ENCODE results near the gene KPNA6. TPM values are rescaled to one million over a fixed set of nuclear protein-coding genes. Genes with fewer than 3 reads are reported as not detected.
"Not testable (repeated sequence)": the region's sequence is repeated elsewhere in the genome, so short reads cannot be mapped to it uniquely, and the experiment has no call there.

Gene KPNA6
- total and polyA plus RNA-seq, 5 experiments from 2014 or later: 26.5 to 66.4 (median 31.9) TPM

DNA sequence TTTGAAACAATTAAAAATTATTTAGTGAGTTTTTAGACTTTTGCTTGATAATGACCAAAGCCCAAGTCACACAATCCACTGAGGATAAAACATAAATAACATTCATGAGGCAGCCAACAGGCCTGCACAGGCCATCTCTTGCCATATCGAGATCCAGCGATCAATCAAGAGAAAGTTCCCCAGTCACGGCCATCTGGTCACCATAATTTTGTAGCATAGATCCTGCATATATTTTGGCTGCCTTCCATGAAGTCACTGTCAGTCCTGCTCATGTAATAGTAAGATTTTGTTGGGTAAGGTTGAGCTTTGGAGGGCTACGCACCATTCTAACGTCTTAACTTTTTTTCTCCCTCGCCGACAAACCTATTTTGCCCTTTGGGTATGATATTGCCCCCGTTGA is 17.5 kb downstream of the KPNA6 start:
- Mint-ChIP-seq H3K9me3 (no peaks in the 10 kb centered on the region), H3K27ac (no peak overlapping the region), H3K4me3 (no peak overlapping the region), H3K36me3 (peaks cover 0 to 29% (median 0%) of the 10 kb centered on the region in 3 donors), H3K27me3 (no peaks in the 10 kb centered on the region), H3K4me1 (peaks cover 27 to 81% (median 71%) of the 10 kb centered on the region in 4 donors)
- DNase-seq (no peak), ATAC-seq (no peak)
- POLR2A ChIA-PET: interaction anchor here (0.6 to 0.8 kb wide), 2 partner anchors 17 to 264 kb away, joined by 4 read pairs; partner anchors contain the start of gene KPNA6

DNA sequence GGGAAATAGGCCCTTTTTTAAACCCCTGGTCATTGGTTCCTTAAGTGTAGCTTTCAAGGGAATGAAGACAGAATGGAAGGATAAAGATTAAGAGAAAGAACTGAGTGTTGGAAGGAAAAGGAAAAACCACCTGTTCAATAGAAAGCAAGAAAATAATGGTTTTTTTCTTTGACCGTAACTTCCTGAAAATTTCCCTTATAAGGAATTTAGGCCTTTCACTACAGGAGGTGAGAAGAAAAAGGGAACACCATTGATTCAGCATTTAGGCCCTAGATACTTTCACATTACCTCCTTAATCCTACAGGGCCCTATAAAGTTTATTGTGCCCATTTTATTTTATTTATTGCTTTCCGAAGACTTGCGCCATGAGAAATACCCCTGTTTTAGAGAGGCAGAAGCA is 18.9 kb downstream of the KPNA6 start:
- Mint-ChIP-seq H3K4me1 (peaks cover 22 to 69% (median 60%) of the 10 kb centered on the region in 4 donors), H3K27ac (peak overlapping the region in 3 of 10 donors; percentile 21 to 52 (median 33)), H3K27me3 (no peaks in the 10 kb centered on the region), H3K9me3 (no peaks in the 10 kb centered on the region), H3K4me3 (peak overlapping the region in 2 of 10 donors; percentile 8 to 18), H3K36me3 (peaks cover 0 to 38% (median 3%) of the 10 kb centered on the region in 3 donors)
- POLR2A ChIA-PET: interaction anchor here (0.6 kb wide), 1 partner anchor 138 kb away, joined by 6 read pairs; no protein-coding TSS in a partner anchor
- DNase-seq: no peak
- no peak for ATAC-seq

DNA sequence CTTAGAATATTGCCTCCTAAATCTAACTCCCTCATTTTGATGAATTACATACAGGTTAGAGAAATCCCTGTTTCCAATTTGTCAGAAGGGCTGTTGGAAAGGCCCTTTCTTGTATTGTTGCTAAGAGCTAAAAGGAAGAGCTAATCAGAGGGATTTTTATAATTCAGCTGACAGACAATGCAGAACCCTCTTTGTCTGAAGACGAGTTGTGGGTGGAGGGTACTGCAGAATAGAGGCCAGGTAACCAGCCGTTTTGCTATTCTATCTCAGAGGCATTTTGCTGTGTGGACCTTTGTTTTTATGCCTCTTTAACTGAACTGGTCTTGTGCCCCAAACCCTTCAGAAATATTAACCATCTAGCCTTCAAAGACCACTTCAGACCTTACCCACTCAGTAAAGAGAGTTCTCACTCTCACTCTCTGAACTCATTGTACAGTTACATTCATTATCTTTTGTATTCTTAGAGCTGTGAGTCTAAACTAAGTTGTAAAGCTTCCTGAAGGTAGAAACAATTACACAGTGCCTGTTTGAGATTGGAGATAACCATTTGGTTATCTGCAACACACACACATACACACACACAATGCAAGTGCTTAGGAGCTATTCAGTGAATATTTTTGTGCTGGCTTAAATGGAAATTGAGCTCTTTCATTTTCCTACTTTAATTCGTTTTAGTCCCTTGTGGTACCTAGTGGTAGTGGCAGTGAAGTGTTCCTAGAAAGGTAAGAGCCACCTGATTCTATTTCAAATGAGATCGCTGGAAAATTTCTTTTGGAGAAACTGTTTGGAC is 19.7 kb downstream of the KPNA6 start:
- no peaks in the 10 kb centered on the region for H3K9me3 Mint-ChIP-seq
- no peak for ATAC-seq
- POLR2A ChIA-PET: interaction anchor here (0.5 to 0.7 kb wide), 3 partner anchors 8 to 522 kb away, joined by 4 to 6 read pairs (median 5); no protein-coding TSS in a partner anchor
- DNase-seq: no peak
- H3K4me1 Mint-ChIP-seq: peaks cover 17 to 60% (median 51%) of the 10 kb centered on the region in 4 donors
- peak overlapping the region in 3 of 10 donors; percentile 18 to 39 (median 24) for H3K4me3 Mint-ChIP-seq
- H3K27me3 Mint-ChIP-seq: no peaks in the 10 kb centered on the region
- peaks cover 0 to 35% (median 3%) of the 10 kb centered on the region in 3 donors for H3K36me3 Mint-ChIP-seq
- H3K27ac Mint-ChIP-seq: peak overlapping the region in 6 of 10 donors; percentile 21 to 69 (median 42)

DNA sequence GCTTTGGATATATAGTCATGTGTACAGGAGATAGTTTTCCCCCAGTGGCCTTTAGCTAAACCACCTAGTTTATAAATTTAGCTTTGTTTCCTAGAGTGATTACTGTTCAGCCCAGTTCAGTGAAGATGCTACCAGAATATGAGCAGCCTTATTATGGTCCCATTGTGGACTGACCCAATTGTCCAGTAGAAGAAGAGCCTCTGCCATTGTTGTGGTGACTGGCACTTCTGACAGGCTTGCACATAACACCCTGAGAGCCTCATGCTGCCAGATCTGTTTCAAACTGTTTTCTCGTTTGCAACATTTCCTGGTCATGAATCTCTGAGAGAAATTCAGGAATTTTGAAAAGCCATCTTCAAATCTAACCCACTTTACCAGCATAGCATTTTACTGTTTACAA is 20.6 kb downstream of the KPNA6 start:
- Mint-ChIP-seq H3K27ac (peak overlapping the region in 4 of 10 donors; percentile 14 to 49 (median 22)), H3K9me3 (no peaks in the 10 kb centered on the region), H3K27me3 (no peaks in the 10 kb centered on the region), H3K4me3 (peak overlapping the region in 4 of 10 donors; percentile 20 to 33 (median 29)), H3K4me1 (peaks cover 15 to 53% (median 44%) of the 10 kb centered on the region in 4 donors), H3K36me3 (peaks cover 0 to 38% (median 3%) of the 10 kb centered on the region in 3 donors)
- ATAC-seq (no peak), DNase-seq (no peak)
- POLR2A ChIA-PET: interaction anchor here (0.5 to 0.7 kb wide), 2 partner anchors 95 to 521 kb away, joined by 4 to 5 read pairs; no protein-coding TSS in a partner anchor

DNA sequence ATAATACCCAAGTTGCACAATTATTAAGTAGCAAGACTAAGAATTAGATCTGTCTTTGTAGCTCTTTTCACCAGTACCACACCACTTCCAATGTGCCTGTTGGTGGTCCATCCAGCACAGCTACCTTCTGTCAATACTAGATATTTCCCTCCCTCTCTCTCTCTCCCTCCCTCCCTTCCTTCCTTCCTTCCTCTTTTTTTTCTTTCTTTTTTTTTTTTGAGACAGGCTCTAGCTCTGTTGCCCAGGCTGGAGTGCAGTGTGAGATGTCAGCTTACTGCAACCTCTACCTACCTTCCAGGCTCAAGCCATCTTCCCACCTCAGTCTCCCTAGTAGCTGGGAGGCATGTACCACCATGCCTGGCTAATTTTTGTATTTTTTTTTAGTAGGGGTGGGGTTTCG is 21.1 kb downstream of the KPNA6 start:
- Mint-ChIP-seq H3K4me3 (peak overlapping the region in 4 of 10 donors; percentile 31 to 45 (median 34)), H3K9me3 (no peaks in the 10 kb centered on the region), H3K27ac (peak overlapping the region in 6 of 10 donors; percentile 9 to 78 (median 29)), H3K4me1 (peaks cover 15 to 52% (median 43%) of the 10 kb centered on the region in 4 donors), H3K27me3 (no peaks in the 10 kb centered on the region), H3K36me3 (peaks cover 0 to 40% (median 3%) of the 10 kb centered on the region in 3 donors)
- POLR2A ChIA-PET: interaction anchor here (0.7 kb wide), 1 partner anchor 94 kb away, joined by 4 read pairs; no protein-coding TSS in a partner anchor
- no peak for ATAC-seq
- no peak for DNase-seq

DNA sequence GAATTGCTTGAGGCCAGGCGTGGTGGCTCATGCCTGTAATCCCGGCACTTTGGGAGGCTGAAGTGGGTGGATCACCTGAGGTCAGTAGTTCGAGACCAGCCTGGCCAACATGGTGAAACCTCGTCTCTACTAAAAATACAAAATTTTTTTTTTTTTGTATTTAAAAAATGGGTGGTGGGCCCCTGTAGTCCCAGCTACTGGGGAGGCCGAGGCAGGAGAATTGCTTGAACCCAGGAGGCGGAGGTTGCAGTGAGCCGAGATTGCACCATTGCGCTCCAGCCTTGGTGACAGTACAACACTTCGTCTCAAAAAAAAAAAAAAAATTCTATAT is 26.1 kb downstream of the KPNA6 start:
- not testable (repeated sequence) for H3K9me3 Mint-ChIP-seq
- POLR2A ChIA-PET: interaction anchor here (0.6 to 0.7 kb wide), 3 partner anchors 66 to 237 kb away, joined by 3 to 9 read pairs (median 3); partner anchors contain the start of gene CCDC28B

DNA sequence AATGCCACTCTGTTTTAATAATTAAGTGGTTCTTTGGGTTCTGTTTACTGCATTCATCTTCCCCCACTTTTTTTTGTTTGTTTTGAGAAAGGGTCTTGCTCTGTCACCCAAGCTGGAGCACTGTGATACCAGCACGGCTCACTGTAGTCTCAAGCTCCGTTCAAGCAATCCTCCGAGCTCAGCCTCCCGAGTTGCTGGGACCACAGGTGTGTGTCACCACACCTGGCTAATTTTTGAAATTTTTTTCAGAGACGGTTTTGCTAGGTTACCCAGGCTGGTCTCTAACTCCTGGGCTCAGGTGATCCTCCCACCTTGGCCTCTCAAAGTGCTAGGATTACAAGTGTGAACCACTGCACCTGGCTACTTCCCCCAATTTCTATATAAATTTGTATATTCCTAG is 29.3 kb downstream of the KPNA6 start:
- no peak overlapping the region for H3K4me3 Mint-ChIP-seq
- H3K4me1 Mint-ChIP-seq: peaks cover 23 to 59% (median 53%) of the 10 kb centered on the region in 4 donors
- ATAC-seq (no peak), DNase-seq (no peak)
- H3K36me3 Mint-ChIP-seq: peaks cover 0 to 51% (median 6%) of the 10 kb centered on the region in 3 donors
- POLR2A ChIA-PET: no interaction called here
- peak overlapping the region in 2 of 10 donors; percentile 35 to 66 for H3K27ac Mint-ChIP-seq
- no peaks in the 10 kb centered on the region for H3K27me3 Mint-ChIP-seq
- H3K9me3 Mint-ChIP-seq: no peaks in the 10 kb centered on the region

More for the DNA sequence above, 26.1 kb downstream of the KPNA6 start:
- H3K36me3 Mint-ChIP-seq: peaks cover 0 to 59% (median 8%) of the 10 kb centered on the region in 3 donors
- not testable (repeated sequence) for ATAC-seq, H3K4me3 Mint-ChIP-seq, DNase-seq, H3K27me3 Mint-ChIP-seq
- H3K27ac Mint-ChIP-seq: peak overlapping the region in 1 of 10 donors; percentile 21
- H3K4me1 Mint-ChIP-seq: peaks cover 13 to 45% (median 43%) of the 10 kb centered on the region in 4 donors

DNA sequence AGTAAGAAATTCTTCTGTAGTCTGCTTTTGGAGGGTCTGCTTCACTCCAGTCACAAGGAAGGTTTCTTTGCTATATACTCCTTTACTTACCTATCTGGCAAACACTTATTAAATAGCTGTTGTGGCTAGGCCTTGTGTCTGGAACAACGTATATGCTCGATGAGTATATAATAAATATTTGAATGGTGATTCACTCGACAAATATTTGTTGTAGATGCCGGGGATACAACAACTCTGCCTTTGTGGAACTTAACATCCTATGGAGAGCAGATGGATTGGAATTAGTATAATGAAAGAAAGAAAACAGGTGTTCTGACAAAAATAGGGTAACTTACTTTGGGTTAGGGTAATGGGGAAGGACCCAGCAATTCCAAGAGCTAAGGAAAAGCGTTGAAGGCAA is 31.1 kb downstream of the KPNA6 start:
- POLR2A ChIA-PET: interaction anchor here (0.6 to 1.1 kb wide), 3 partner anchors 28 to 68 kb away, joined by 3 to 5 read pairs (median 3); no protein-coding TSS in a partner anchor
- ATAC-seq: no peak
- H3K27me3 Mint-ChIP-seq: no peaks in the 10 kb centered on the region

DNA sequence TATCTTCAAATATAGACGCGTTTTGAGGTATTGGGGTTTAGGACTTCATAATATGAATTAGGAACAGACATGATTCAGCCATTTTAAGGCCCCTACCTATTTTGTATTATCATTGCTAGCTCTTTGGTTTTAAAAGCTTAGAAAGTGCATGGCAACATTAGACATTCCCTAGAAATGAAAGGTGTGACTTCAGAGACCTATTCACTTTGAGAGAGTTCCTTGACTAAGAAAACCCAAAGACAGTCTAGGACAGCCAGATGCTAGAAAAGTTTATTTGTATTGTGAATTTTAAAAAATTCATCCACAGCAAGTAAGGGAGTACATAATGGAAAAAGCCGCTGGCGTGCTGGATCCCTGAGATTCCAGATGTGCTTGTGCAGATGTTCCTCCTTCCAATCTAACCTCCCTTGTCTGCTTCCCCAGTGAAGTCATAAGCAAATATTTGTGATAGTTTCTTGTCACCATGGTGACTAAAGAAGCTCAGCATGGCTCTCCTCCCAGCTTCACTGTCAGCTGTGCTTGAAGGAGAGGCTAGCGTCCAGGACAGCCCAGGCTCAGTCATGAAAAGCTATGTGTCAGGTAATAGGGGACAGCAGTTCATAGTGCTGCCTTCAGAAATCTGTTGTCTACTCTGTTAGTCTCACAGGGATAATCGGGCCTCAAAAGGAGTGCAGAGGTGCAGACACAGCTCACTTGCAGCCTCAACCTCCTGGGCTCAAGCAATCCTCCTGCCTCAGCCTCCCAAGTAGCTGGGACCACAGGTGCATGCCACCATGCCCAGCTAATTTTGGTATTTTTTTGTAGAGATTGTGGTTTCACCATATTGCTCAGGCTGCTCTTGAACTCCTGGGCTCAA is 34.8 kb downstream of the KPNA6 start:
- H3K4me3 Mint-ChIP-seq: peak overlapping the region in 2 of 10 donors; percentile 20 to 30
- H3K27ac Mint-ChIP-seq: peak overlapping the region in 9 of 10 donors; percentile 4 to 87 (median 28)
- peaks cover 0 to 31% (median 14%) of the 10 kb centered on the region in 3 donors for H3K36me3 Mint-ChIP-seq
- peaks cover 22 to 68% (median 63%) of the 10 kb centered on the region in 4 donors for H3K4me1 Mint-ChIP-seq
- H3K27me3 Mint-ChIP-seq: no peaks in the 10 kb centered on the region
- DNase-seq (no peak), ATAC-seq (no peak)
- H3K9me3 Mint-ChIP-seq: peaks cover 0 to 10% (median 1%) of the 10 kb centered on the region in 9 donors
- POLR2A ChIA-PET: no interaction called here

More for the DNA sequence above, 31.1 kb downstream of the KPNA6 start:
- H3K4me3 Mint-ChIP-seq: peak overlapping the region in 2 of 10 donors; percentile 0 to 6
- no peak for DNase-seq
- H3K9me3 Mint-ChIP-seq: no peaks in the 10 kb centered on the region
- peaks cover 27 to 68% (median 65%) of the 10 kb centered on the region in 4 donors for H3K4me1 Mint-ChIP-seq
- H3K36me3 Mint-ChIP-seq: peaks cover 0 to 43% (median 6%) of the 10 kb centered on the region in 3 donors
- H3K27ac Mint-ChIP-seq: peak overlapping the region in 8 of 10 donors; percentile 2 to 60 (median 34)

DNA sequence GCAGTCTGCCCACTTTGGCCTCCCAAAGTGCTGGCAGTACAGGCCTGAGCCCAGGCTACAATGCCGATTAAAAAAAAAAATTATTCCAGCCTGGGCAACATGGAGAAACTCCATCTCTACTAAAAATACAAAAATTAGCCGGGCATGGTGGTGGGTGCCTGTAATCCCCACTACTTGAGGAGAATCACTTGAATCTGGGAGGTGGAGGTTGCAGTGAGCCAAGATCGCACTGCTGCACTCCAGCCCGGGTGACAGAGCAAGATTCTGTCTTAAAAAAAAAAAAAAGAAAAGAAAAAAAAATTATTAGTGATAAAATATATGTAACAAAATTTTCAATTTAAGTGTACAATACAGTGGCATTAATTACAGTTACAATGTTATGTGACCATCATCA is 35.4 kb downstream of the KPNA6 start:
- H3K27ac Mint-ChIP-seq: peak overlapping the region in 4 of 10 donors; percentile 4 to 81 (median 42)
- POLR2A ChIA-PET, DNase-seq, ATAC-seq, H3K4me3 Mint-ChIP-seq, H3K27me3 Mint-ChIP-seq: not testable (repeated sequence)
- H3K36me3 Mint-ChIP-seq: peaks cover 0 to 32% (median 20%) of the 10 kb centered on the region in 3 donors
- H3K4me1 Mint-ChIP-seq: peaks cover 20 to 63% (median 58%) of the 10 kb centered on the region in 4 donors
- peaks cover 0 to 16% (median 1%) of the 10 kb centered on the region in 9 donors for H3K9me3 Mint-ChIP-seq

DNA sequence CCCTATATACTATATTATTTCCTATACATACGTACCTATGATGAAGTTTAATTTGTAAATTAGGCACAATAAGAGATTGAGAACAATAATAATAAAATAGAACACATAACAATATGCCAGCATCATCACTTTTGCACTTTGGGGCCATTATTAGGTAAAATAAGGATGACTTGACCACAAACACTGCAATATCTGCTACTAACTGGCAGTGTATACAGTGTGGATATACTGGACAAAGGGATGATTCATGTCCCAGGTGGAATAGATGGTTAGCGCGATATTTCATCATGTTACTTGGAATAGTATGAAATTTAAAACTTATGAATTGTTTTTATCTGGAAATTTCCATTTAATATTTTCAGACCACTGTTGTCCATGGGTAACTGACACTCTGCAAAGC is 36.2 kb downstream of the KPNA6 start:
- Mint-ChIP-seq H3K4me3 (no peak overlapping the region), H3K36me3 (peaks cover 0 to 34% (median 26%) of the 10 kb centered on the region in 3 donors), H3K27me3 (no peaks in the 10 kb centered on the region), H3K4me1 (peaks cover 14 to 59% (median 50%) of the 10 kb centered on the region in 4 donors), H3K27ac (peak overlapping the region in 4 of 10 donors; percentile 4 to 8 (median 6)), H3K9me3 (peaks cover 0 to 24% (median 5%) of the 10 kb centered on the region in 9 donors)
- DNase-seq (no peak), ATAC-seq (no peak)
- POLR2A ChIA-PET: interaction anchor here (0.7 kb wide), 1 partner anchor 34 kb away, joined by 5 read pairs; no protein-coding TSS in a partner anchor

DNA sequence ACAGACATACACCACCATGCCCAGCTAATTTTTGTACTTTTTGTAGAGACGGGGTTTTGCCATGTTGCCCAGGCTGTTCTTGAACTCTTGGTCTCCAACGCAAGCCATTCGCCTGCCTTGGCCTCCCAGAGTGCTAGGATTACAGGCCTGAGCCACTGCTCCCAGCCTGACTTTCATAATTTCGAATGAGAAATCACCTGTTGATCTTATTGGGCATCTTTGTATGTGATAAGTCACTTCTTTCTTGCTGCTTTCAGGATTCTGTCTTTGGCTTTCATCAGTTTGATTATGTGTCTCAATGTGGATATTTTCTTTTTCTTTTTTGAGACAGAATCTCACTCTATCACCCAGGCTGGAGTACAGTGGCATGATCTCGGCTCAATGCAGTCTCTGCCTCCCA is 39.9 kb downstream of the KPNA6 start:
- not testable (repeated sequence) for H3K4me3 Mint-ChIP-seq

More for the DNA sequence above, 39.9 kb downstream of the KPNA6 start:
- Mint-ChIP-seq H3K36me3 (peaks cover 0 to 41% (median 27%) of the 10 kb centered on the region in 3 donors), H3K4me1 (peaks cover 13 to 47% (median 40%) of the 10 kb centered on the region in 4 donors), H3K9me3 (peaks cover 0 to 25% (median 10%) of the 10 kb centered on the region in 9 donors)
- POLR2A ChIA-PET, DNase-seq, H3K27me3 Mint-ChIP-seq, H3K27ac Mint-ChIP-seq, ATAC-seq: not testable (repeated sequence)
